ENCODE results near the gene FOXC1.

Gene FOXC1

GRCh38 chr6:1612974-1613306 lies 3.2 kb downstream of the FOXC1 start:
- no peak for DNase-seq

GRCh38 chr6:1613346-1613687 lies 3.6 kb downstream of the FOXC1 start:
- no peak for DNase-seq

GRCh38 chr6:1613688-1614447 lies 4.2 kb downstream of the FOXC1 start:
- no peak for DNase-seq

- DNase-seq, result peak in 1 of 2 donors; percentile 25
Measured at GRCh38 chr6:1614448-1615150, 4.9 kb downstream of the FOXC1 start.

- DNase-seq, result no peak
Measured at GRCh38 chr6:1615151-1615852, 5.6 kb downstream of the FOXC1 start.

- DNase-seq, result no peak
Measured at GRCh38 chr6:1615853-1616420, 6.2 kb downstream of the FOXC1 start.

GRCh38 chr6:1616701-1617463 lies 7.2 kb downstream of the FOXC1 start:
- no peak for DNase-seq

GRCh38 chr6:1617466-1618310 lies 8.0 kb downstream of the FOXC1 start:
- no peak for DNase-seq

GRCh38 chr6:1618311-1619097 lies 8.8 kb downstream of the FOXC1 start:
- no peak for DNase-seq

GRCh38 chr6:1619098-1619672 lies 9.5 kb downstream of the FOXC1 start:
- no peak for DNase-seq

GRCh38 chr6:1619673-1620503 lies 10.2 kb downstream of the FOXC1 start:
- no peak for DNase-seq

GRCh38 chr6:1620504-1621069 lies 10.9 kb downstream of the FOXC1 start:
- DNase-seq, result no peak

GRCh38 chr6:1621070-1621701 lies 11.5 kb downstream of the FOXC1 start:
- DNase-seq, result no peak

GRCh38 chr6:1622220-1622850 lies 12.6 kb downstream of the FOXC1 start:
- no peak for DNase-seq

GRCh38 chr6:1622851-1623768 lies 13.4 kb downstream of the FOXC1 start:
- DNase-seq, result no peak

- DNase-seq, result no peak
Measured at GRCh38 chr6:1623769-1624057, 14.0 kb downstream of the FOXC1 start.

- no peak for DNase-seq
Measured at GRCh38 chr6:1624058-1624850, 14.5 kb downstream of the FOXC1 start.

Measured in CD4-positive, alpha-beta T cell treated with Interferon alpha-2 for 1 hour (primary cell).